HepG2 (cell line): ENCODE results near the gene PRPS1L1.

Experiments
- FOXK2 ChIP-seq: fragments of 450-650 bp; IDR thresholded peaks from 2 replicates; pipeline ENCODE4 v1.6.1; 2016
- HOXA7 ChIP-seq: sonication (generic); formaldehyde crosslinking; IDR thresholded peaks from 2 replicates; pipeline ENCODE4 v1.8.1; 2022; ENCODE audit warnings: mild to moderate bottlenecking, missing genetic modification reagents, moderate library complexity
- JUN ChIP-seq: sonication (generic); formaldehyde crosslinking; IDR thresholded peaks from 2 replicates; pipeline ENCODE4 v1.4.0; 2020; ENCODE audit warnings: mild to moderate bottlenecking, missing genetic modification reagents
- MZF1 ChIP-seq: sonication (generic); formaldehyde crosslinking; IDR thresholded peaks from 2 replicates; pipeline ENCODE4 v1.8.1; 2023; ENCODE audit warnings: mild to moderate bottlenecking, missing genetic modification reagents, borderline replicate concordance
- PHF5A ChIP-seq: IDR thresholded peaks from one replicate; pipeline ENCODE4 v1.6.1; 2018; ENCODE audit warnings: low read depth, missing genetic modification reagents; ENCODE audit not compliant: unreplicated experiment
- STAT5B ChIP-seq: sonication (generic); formaldehyde crosslinking; IDR thresholded peaks from 2 replicates; pipeline ENCODE4 v1.4.0; 2020; ENCODE audit warnings: missing genetic modification reagents
- YY1 ChIP-seq: IDR thresholded peaks from 2 replicates; pipeline ENCODE4 v1.6.1; 2011; ENCODE audit warnings: low read length, low read depth, moderate library complexity, mild to moderate bottlenecking; ENCODE audit not compliant: insufficient read depth, insufficient replicate concordance
- ZFP1 ChIP-seq: IDR thresholded peaks from 2 replicates; pipeline ENCODE4 v1.6.1; 2016
- TF ChIP-seq, protein P1 (sequence below): sonication (generic); formaldehyde crosslinking; IDR thresholded peaks from 2 replicates; pipeline ENCODE4 v1.5.0; 2020; ENCODE audit warnings: mild to moderate bottlenecking, missing genetic modification reagents, moderate library complexity
- TF ChIP-seq, protein P2 (sequence below): IDR thresholded peaks from 2 replicates; pipeline ENCODE4 v1.6.1; 2016; ENCODE audit warnings: low read depth
- TF ChIP-seq, protein P3 (sequence below): IDR thresholded peaks from 2 replicates; pipeline ENCODE4 v1.6.1; 2016; ENCODE audit warnings: missing compliant biosample characterization, missing genetic modification reagents, borderline replicate concordance

DNA sequence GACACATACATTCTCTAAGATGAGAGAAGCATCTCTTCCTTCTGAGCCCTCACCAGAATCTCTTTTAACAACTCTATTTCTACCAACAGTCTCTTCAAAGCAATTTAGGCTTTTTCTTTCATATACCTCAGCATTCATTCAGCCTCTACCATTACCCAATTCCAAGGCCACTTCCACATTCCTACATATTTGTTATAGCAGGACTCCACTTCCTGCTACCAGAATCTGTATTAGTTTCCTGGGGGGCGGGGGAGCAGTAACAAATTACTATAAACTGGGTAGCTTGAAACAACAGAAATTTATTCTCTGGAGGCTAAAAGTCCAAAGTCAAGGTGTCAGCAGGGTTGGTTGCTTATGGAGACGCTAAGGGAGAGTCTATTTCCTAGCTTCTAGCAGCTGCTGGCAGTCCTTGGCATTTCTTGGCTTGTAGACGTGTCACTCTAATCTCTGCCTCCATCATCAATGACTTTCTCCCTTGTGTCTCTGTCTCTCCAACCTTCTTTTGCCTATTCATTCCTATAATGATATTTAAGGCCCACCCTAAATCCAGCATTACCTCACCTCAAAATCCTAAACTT is 7.4 kb downstream of the PRPS1L1 start:
- TF ChIP-seq YY1 (no peak), HOXA7 (CRISPR knock-in tag) (no peak), STAT5B (CRISPR knock-in tag) (no peak), MZF1 (CRISPR knock-in tag) (no peak), JUN (CRISPR knock-in tag) (no peak), PHF5A (no peak), FOXK2 (no peak), ZFP1 (CRISPR knock-in tag) (no peak)
- TF ChIP-seq, protein P1, sequence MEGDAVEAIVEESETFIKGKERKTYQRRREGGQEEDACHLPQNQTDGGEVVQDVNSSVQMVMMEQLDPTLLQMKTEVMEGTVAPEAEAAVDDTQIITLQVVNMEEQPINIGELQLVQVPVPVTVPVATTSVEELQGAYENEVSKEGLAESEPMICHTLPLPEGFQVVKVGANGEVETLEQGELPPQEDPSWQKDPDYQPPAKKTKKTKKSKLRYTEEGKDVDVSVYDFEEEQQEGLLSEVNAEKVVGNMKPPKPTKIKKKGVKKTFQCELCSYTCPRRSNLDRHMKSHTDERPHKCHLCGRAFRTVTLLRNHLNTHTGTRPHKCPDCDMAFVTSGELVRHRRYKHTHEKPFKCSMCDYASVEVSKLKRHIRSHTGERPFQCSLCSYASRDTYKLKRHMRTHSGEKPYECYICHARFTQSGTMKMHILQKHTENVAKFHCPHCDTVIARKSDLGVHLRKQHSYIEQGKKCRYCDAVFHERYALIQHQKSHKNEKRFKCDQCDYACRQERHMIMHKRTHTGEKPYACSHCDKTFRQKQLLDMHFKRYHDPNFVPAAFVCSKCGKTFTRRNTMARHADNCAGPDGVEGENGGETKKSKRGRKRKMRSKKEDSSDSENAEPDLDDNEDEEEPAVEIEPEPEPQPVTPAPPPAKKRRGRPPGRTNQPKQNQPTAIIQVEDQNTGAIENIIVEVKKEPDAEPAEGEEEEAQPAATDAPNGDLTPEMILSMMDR, result no peak
- TF ChIP-seq, protein P2, sequence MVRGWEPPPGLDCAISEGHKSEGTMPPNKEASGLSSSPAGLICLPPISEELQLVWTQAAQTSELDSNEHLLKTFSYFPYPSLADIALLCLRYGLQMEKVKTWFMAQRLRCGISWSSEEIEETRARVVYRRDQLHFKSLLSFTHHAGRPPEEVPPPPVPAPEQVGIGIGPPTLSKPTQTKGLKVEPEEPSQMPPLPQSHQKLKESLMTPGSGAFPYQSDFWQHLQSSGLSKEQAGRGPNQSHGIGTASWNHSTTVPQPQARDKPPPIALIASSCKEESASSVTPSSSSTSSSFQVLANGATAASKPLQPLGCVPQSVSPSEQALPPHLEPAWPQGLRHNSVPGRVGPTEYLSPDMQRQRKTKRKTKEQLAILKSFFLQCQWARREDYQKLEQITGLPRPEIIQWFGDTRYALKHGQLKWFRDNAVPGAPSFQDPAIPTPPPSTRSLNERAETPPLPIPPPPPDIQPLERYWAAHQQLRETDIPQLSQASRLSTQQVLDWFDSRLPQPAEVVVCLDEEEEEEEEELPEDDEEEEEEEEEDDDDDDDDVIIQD, result no peak
- TF ChIP-seq, protein P3, sequence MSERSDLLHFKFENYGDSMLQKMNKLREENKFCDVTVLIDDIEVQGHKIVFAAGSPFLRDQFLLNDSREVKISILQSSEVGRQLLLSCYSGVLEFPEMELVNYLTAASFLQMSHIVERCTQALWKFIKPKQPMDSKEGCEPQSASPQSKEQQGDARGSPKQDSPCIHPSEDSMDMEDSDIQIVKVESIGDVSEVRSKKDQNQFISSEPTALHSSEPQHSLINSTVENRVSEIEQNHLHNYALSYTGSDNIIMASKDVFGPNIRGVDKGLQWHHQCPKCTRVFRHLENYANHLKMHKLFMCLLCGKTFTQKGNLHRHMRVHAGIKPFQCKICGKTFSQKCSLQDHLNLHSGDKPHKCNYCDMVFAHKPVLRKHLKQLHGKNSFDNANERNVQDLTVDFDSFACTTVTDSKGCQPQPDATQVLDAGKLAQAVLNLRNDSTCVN, result no peak
